Activated CD8-positive, alpha-beta T cell treated with anti-CD3 and anti-CD28 coated beads for 36 hours (primary cell): ENCODE measurements around the gene CDH11. TPM values are rescaled to one million over a fixed set of nuclear protein-coding genes. Genes with fewer than 3 reads are reported as not detected.

ENCODE experiments used
- ATAC-seq: fragments of 200-7000 bp; cut with Tn5 transposase; one replicate; pipeline ENCODE4 v1.10.0; 2021; ENCODE audit warnings: mild to moderate bottlenecking, moderate library complexity
- CTCF ChIA-PET: fragments of 350-600 bp; sonication (Branson Sonifier 250); formaldehyde crosslinking; loops from one replicate; lab custom pipeline; 2021; ENCODE audit warnings: antibody characterized with exemption; lab: Charles Lee
- POLR2A ChIA-PET: fragments of 350-600 bp; sonication (Branson Sonifier 250); formaldehyde crosslinking; loops from one replicate; lab custom pipeline; 2021; ENCODE audit warnings: antibody characterized with exemption; lab: Charles Lee
- DNase-seq: peaks from one replicate; pipeline ENCODE4 v3.0.0-alpha.2; 2020
- H3K27ac Mint-ChIP-seq: one replicate; pipeline ENCODE4 v1.8.0; 2021; ENCODE audit warnings: mild to moderate bottlenecking, mixed read lengths
- H3K27me3 Mint-ChIP-seq: one replicate; pipeline ENCODE4 v1.8.0; 2021; ENCODE audit warnings: mixed read lengths
- H3K36me3 Mint-ChIP-seq: one replicate; pipeline ENCODE4 v1.8.0; 2021; ENCODE audit warnings: low read depth, mixed read lengths
- H3K4me1 Mint-ChIP-seq: one replicate; pipeline ENCODE4 v1.8.0; 2021; ENCODE audit warnings: low read depth, mixed read lengths
- H3K4me3 Mint-ChIP-seq: one replicate; pipeline ENCODE4 v1.8.0; 2021; ENCODE audit warnings: mild to moderate bottlenecking, moderate library complexity, mixed read lengths
- H3K9me3 Mint-ChIP-seq: one replicate; pipeline ENCODE4 v1.8.0; 2021; ENCODE audit warnings: mixed read lengths
- CTCF ChIP-seq: fragments of 200-600 bp; IDR thresholded peaks from one replicate; pipeline ENCODE4 v1.8.0; 2022; ENCODE audit warnings: antibody characterized with exemption, mild to moderate bottlenecking
- intact Hi-C: fragments of 100-400 bp; cut with micrococcal nuclease; formaldehyde crosslinking; loops from one replicate; pipeline ENCODE4 v1.10.0; 2022
- total RNA-seq, 2 experiments: library from RNA; stranded (reverse); gene quantifications; one replicate each; pipeline ENCODE4 v1.2.3, GENCODE V29; 2021

The CDH11 gene
- total RNA-seq, 2 experiments from 2014 or later = not detected

- ATAC-seq (no peak), DNase-seq (no peak)
- Mint-ChIP-seq H3K4me3 (no peak overlapping the region), H3K4me1 (no peaks in the 10 kb centered on the region), H3K27me3 (no peaks in the 10 kb centered on the region), H3K27ac (no peak overlapping the region), H3K36me3 (no peaks in the 10 kb centered on the region), H3K9me3 (peaks cover 4% of the 10 kb centered on the region)
- TF ChIP-seq CTCF = no peak
- intact Hi-C loops = no loop called here
- ChIA-PET CTCF (no interaction called here), POLR2A (no interaction called here)
Measured at GRCh38 chr16:65012357-65012756, 109.5 kb downstream of the CDH11 start.

DNA sequence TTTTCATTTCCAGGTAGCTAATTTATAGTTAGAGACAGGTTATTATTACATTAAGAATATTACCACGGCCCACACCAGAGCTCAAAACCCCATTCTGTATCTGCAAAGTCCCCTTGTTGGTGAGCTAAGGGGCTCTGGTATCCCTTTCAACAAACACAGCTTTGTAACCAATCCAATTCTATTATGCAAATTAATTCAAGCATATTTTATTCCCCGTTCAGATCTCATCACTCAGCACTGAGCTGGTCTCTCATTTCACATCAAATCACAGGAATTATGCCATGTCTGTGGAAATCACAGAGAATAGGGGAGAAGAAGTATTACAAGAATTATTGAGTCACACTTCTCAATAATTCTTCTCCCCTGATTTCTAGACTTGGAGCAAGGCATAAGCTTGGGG, 111.7 kb downstream of the CDH11 start:
- ChIA-PET POLR2A (interaction anchor here (0.6 kb wide), 1 partner anchor 8 kb away, joined by 3 read pairs; no protein-coding TSS in a partner anchor), CTCF (no interaction called here)
- TF ChIP-seq CTCF = no peak
- Mint-ChIP-seq H3K9me3 (peaks cover 10% of the 10 kb centered on the region), H3K4me3 (no peak overlapping the region), H3K36me3 (no peaks in the 10 kb centered on the region), H3K4me1 (no peaks in the 10 kb centered on the region), H3K27ac (no peak overlapping the region), H3K27me3 (no peaks in the 10 kb centered on the region)
- intact Hi-C loops = no loop called here
- no peak for DNase-seq
- ATAC-seq = no peak

DNA sequence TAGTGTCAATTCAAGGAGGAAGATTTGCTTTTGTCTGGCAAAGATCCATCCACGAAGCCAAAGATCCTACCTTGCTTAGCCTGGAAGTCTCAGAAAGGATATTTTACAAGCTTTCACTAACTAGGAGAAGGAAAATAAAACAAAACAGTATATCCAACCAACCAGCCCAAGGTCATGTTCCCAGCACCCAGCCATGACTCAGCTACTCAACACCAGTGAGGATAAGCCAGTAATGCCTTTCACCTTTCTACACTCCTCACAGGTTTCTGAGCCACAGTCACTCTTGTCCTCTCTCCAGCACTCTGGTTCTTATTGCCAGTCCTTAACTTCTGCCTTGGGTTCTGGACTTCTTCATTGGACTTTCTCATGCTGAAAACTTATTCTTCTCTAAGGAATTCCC, 116.2 kb downstream of the CDH11 start:
- ChIA-PET POLR2A (no interaction called here), CTCF (no interaction called here)
- ATAC-seq (no peak), DNase-seq (no peak)
- Mint-ChIP-seq H3K27ac (no peak overlapping the region), H3K36me3 (no peaks in the 10 kb centered on the region), H3K4me1 (no peaks in the 10 kb centered on the region), H3K9me3 (peaks cover 8% of the 10 kb centered on the region), H3K4me3 (no peak overlapping the region), H3K27me3 (no peaks in the 10 kb centered on the region)
- intact Hi-C loops = no loop called here
- no peak for TF ChIP-seq CTCF

DNA sequence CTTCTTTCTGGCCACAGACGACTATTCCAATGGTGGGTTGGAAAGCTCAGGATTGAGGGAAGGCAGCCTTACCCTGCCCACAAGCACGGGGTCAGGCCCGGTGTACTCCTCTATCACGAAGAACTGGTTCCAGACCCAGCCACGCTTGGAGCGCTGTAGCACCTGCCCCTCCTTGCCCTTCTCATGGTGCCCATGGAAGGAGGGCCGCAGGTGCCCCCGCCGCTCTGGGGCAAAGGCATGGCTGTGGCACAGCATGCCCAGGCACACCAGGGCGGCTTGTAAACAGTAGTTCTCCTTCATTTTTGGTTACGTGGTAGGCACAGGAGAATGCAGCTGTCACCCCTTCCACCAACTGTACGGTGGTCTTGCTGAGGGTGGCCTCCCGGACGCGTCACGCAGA, 117.3 kb downstream of the CDH11 start:
- Mint-ChIP-seq H3K9me3 (peaks cover 8% of the 10 kb centered on the region), H3K36me3 (no peaks in the 10 kb centered on the region), H3K27me3 (no peaks in the 10 kb centered on the region), H3K27ac (no peak overlapping the region), H3K4me3 (no peak overlapping the region), H3K4me1 (no peaks in the 10 kb centered on the region)
- DNase-seq = no peak
- intact Hi-C loops = no loop called here
- ChIA-PET POLR2A (no interaction called here), CTCF (no interaction called here)
- no peak for ATAC-seq
- TF ChIP-seq CTCF = no peak

DNA sequence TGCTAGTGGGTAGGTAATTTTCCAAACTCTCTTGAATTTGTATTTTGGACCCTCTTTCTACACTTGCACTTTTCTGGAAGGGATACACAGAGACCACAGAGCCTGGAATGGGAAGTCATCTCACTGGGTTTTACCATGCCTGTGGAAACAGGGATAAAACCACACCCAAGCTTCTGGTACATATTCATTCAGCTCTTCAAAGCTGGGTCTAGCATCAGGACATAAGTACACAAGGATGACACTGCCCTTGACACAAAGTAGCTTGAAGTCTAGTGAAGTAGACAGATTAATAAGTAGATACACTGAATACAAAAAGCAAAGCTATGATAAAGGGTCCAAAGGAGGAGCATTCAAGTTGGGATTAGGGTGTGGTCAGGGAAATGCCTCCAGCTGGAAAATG, 118.2 kb downstream of the CDH11 start:
- Mint-ChIP-seq H3K27me3 (no peaks in the 10 kb centered on the region), H3K36me3 (no peaks in the 10 kb centered on the region), H3K4me3 (no peak overlapping the region), H3K9me3 (peaks cover 8% of the 10 kb centered on the region), H3K4me1 (no peaks in the 10 kb centered on the region), H3K27ac (no peak overlapping the region)
- no peak for TF ChIP-seq CTCF
- ATAC-seq (no peak), DNase-seq (no peak)
- intact Hi-C loops = no loop called here
- ChIA-PET CTCF (no interaction called here), POLR2A (no interaction called here)
